ENCODE measurements around the gene ANKRD52. TPM values are rescaled to one million over a fixed set of nuclear protein-coding genes. Genes with fewer than 3 reads are reported as not detected.
A peak's percentile ranks its signal among the peaks of the same experiment; 100 is the strongest.

Gene ANKRD52
- total and polyA plus RNA-seq, 2 experiments from 2014 or later, result 20.3 to 25.2 TPM

DNA sequence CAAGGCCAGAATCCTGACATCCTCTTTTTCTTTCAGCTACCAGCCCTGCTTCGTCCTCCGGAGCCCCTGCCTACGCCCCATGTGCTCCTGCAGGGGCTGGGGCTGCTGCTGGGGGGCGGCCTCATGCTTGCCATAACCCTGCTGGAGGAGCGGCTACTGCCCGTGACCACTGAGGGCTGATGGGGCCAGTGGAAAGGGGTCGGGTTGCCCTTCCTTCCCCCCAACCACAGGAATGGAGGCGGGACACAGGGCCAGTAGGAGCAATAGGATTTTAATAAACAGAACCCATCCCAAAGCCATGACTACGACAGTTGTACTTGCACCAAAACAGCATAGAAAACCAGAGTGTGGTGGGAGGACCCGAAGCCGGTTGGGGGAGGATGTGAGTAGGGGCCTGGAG lies 20.6 kb downstream of the ANKRD52 start:
- peaks cover 10% of the 10 kb centered on the region; the same call in 2 of the 3 replicates for H3K4me1 Mint-ChIP-seq
- peaks cover 20% of the 10 kb centered on the region for H3K36me3 Mint-ChIP-seq (ENCODE audit: low read depth)

More for the DNA sequence above, 20.6 kb downstream of the ANKRD52 start:
- H3K79me2 ChIP-seq (replicated peaks; ENCODE audit: insufficient read depth), result no peaks in the 10 kb centered on the region
- H3K27me3 Mint-ChIP-seq (ENCODE audit: insufficient read depth, low read depth, poor library complexity), result peaks cover 22% of the 10 kb centered on the region
- no peaks in the 10 kb centered on the region for H3K9me3 Mint-ChIP-seq
- H3K4me3 Mint-ChIP-seq, result no peak overlapping the region
- no peak overlapping the region for H2AFZ ChIP-seq
- peak; percentile 53 for DNase-seq (ENCODE audit: low spot score)
- no peak overlapping the region for H3K4me3 ChIP-seq
- peaks cover 4% of the 10 kb centered on the region; the same call in 1 of the 2 replicates for H3K27me3 ChIP-seq (ENCODE audit: insufficient read depth)
- H3K9me2 ChIP-seq (ENCODE audit: insufficient read depth), result no peaks in the 10 kb centered on the region
- no peak overlapping the region for H3K4me2 ChIP-seq
- no peak overlapping the region for H3K27ac ChIP-seq (ENCODE audit: low read depth)
- TF ChIP-seq JUNB (IDR thresholded peaks at IDR 0.05; ENCODE audit: unreplicated experiment), result no peak
- TF ChIP-seq, protein P1, sequence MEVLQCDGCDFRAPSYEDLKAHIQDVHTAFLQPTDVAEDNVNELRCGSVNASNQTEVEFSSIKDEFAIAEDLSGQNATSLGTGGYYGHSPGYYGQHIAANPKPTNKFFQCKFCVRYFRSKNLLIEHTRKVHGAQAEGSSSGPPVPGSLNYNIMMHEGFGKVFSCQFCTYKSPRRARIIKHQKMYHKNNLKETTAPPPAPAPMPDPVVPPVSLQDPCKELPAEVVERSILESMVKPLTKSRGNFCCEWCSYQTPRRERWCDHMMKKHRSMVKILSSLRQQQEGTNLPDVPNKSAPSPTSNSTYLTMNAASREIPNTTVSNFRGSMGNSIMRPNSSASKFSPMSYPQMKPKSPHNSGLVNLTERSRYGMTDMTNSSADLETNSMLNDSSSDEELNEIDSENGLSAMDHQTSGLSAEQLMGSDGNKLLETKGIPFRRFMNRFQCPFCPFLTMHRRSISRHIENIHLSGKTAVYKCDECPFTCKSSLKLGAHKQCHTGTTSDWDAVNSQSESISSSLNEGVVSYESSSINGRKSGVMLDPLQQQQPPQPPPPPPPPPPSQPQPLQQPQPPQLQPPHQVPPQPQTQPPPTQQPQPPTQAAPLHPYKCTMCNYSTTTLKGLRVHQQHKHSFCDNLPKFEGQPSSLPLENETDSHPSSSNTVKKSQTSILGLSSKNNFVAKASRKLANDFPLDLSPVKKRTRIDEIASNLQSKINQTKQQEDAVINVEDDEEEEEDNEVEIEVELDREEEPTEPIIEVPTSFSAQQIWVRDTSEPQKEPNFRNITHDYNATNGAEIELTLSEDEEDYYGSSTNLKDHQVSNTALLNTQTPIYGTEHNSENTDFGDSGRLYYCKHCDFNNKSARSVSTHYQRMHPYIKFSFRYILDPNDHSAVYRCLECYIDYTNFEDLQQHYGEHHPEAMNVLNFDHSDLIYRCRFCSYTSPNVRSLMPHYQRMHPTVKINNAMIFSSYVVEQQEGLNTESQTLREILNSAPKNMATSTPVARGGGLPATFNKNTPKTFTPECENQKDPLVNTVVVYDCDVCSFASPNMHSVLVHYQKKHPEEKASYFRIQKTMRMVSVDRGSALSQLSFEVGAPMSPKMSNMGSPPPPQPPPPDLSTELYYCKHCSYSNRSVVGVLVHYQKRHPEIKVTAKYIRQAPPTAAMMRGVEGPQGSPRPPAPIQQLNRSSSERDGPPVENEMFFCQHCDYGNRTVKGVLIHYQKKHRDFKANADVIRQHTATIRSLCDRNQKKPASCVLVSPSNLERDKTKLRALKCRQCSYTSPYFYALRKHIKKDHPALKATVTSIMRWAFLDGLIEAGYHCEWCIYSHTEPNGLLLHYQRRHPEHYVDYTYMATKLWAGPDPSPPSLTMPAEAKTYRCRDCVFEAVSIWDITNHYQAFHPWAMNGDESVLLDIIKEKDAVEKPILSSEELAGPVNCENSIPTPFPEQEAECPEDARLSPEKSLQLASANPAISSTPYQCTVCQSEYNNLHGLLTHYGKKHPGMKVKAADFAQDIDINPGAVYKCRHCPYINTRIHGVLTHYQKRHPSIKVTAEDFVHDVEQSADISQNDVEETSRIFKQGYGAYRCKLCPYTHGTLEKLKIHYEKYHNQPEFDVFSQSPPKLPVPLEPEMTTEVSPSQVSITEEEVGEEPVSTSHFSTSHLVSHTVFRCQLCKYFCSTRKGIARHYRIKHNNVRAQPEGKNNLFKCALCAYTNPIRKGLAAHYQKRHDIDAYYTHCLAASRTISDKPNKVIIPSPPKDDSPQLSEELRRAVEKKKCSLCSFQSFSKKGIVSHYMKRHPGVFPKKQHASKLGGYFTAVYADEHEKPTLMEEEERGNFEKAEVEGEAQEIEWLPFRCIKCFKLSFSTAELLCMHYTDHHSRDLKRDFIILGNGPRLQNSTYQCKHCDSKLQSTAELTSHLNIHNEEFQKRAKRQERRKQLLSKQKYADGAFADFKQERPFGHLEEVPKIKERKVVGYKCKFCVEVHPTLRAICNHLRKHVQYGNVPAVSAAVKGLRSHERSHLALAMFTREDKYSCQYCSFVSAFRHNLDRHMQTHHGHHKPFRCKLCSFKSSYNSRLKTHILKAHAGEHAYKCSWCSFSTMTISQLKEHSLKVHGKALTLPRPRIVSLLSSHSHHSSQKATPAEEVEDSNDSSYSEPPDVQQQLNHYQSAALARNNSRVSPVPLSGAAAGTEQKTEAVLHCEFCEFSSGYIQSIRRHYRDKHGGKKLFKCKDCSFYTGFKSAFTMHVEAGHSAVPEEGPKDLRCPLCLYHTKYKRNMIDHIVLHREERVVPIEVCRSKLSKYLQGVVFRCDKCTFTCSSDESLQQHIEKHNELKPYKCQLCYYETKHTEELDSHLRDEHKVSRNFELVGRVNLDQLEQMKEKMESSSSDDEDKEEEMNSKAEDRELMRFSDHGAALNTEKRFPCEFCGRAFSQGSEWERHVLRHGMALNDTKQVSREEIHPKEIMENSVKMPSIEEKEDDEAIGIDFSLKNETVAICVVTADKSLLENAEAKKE (CRISPR knock-in tag; IDR thresholded peaks at IDR 0.05), result no peak
- TF ChIP-seq STAT1 (IDR thresholded peaks at IDR 0.05; ENCODE audit: unreplicated experiment), result no peak
- TF ChIP-seq NANOG (IDR thresholded peaks at IDR 0.05; ENCODE audit: borderline replicate concordance), result no peak
- TF ChIP-seq EZH2phosphoT487 (IDR thresholded peaks at IDR 0.05; ENCODE audit: unreplicated experiment), result no peak
- TF ChIP-seq EZH2 (IDR thresholded peaks at IDR 0.05; ENCODE audit: low read depth, unreplicated experiment), result no peak
- no peak for TF ChIP-seq CREB1 (CRISPR knock-in tag; IDR thresholded peaks at IDR 0.05; ENCODE audit: low read depth)
- TF ChIP-seq, protein P2, sequence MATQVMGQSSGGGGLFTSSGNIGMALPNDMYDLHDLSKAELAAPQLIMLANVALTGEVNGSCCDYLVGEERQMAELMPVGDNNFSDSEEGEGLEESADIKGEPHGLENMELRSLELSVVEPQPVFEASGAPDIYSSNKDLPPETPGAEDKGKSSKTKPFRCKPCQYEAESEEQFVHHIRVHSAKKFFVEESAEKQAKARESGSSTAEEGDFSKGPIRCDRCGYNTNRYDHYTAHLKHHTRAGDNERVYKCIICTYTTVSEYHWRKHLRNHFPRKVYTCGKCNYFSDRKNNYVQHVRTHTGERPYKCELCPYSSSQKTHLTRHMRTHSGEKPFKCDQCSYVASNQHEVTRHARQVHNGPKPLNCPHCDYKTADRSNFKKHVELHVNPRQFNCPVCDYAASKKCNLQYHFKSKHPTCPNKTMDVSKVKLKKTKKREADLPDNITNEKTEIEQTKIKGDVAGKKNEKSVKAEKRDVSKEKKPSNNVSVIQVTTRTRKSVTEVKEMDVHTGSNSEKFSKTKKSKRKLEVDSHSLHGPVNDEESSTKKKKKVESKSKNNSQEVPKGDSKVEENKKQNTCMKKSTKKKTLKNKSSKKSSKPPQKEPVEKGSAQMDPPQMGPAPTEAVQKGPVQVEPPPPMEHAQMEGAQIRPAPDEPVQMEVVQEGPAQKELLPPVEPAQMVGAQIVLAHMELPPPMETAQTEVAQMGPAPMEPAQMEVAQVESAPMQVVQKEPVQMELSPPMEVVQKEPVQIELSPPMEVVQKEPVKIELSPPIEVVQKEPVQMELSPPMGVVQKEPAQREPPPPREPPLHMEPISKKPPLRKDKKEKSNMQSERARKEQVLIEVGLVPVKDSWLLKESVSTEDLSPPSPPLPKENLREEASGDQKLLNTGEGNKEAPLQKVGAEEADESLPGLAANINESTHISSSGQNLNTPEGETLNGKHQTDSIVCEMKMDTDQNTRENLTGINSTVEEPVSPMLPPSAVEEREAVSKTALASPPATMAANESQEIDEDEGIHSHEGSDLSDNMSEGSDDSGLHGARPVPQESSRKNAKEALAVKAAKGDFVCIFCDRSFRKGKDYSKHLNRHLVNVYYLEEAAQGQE (IDR thresholded peaks at IDR 0.05; ENCODE audit: unreplicated experiment), result no peak
- TF ChIP-seq, protein P3, sequence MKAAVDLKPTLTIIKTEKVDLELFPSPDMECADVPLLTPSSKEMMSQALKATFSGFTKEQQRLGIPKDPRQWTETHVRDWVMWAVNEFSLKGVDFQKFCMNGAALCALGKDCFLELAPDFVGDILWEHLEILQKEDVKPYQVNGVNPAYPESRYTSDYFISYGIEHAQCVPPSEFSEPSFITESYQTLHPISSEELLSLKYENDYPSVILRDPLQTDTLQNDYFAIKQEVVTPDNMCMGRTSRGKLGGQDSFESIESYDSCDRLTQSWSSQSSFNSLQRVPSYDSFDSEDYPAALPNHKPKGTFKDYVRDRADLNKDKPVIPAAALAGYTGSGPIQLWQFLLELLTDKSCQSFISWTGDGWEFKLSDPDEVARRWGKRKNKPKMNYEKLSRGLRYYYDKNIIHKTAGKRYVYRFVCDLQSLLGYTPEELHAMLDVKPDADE (IDR thresholded peaks at IDR 0.05), result no peak
- TF ChIP-seq ZNF331 (CRISPR knock-in tag; IDR thresholded peaks at IDR 0.05; ENCODE audit: low read depth), result no peak
- TF ChIP-seq, protein P4, sequence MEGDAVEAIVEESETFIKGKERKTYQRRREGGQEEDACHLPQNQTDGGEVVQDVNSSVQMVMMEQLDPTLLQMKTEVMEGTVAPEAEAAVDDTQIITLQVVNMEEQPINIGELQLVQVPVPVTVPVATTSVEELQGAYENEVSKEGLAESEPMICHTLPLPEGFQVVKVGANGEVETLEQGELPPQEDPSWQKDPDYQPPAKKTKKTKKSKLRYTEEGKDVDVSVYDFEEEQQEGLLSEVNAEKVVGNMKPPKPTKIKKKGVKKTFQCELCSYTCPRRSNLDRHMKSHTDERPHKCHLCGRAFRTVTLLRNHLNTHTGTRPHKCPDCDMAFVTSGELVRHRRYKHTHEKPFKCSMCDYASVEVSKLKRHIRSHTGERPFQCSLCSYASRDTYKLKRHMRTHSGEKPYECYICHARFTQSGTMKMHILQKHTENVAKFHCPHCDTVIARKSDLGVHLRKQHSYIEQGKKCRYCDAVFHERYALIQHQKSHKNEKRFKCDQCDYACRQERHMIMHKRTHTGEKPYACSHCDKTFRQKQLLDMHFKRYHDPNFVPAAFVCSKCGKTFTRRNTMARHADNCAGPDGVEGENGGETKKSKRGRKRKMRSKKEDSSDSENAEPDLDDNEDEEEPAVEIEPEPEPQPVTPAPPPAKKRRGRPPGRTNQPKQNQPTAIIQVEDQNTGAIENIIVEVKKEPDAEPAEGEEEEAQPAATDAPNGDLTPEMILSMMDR (conservative IDR thresholded peaks at IDR 0.05; ENCODE audit: low read depth in 2 of 2), result no peak
- no peak for TF ChIP-seq ZNF114 (CRISPR knock-in tag; IDR thresholded peaks at IDR 0.05)
- no peak for TF ChIP-seq POLR2AphosphoS5 (IDR thresholded peaks at IDR 0.05; ENCODE audit: low read depth)
- H3K36me3 ChIP-seq (ENCODE audit: insufficient read depth), result peaks cover 17% of the 10 kb centered on the region; the same call in 1 of the 2 replicates
- H3K4me1 ChIP-seq (ENCODE audit: insufficient read depth), result no peaks in the 10 kb centered on the region
- peak; percentile 69 for ATAC-seq
- peaks cover 4% of the 10 kb centered on the region; the same call in 1 of the 2 replicates for H3F3A ChIP-seq (replicated peaks; ENCODE audit: low read depth)
- 0 out of 2 replicates have a peak overlapping the region, but pooled peaks have one; percentile 57 for H3K27ac Mint-ChIP-seq
- H4K20me1 ChIP-seq (replicated peaks; ENCODE audit: insufficient read depth), result peaks cover 7% of the 10 kb centered on the region; the same call in 1 of the 2 replicates
